NOMO-1 treated with DMSO at 0.1 percent for 48 hours (cell line): ENCODE measurements around the gene TAS1R1.
"Not testable (repeated sequence)": the region's sequence is repeated elsewhere in the genome, so short reads cannot be mapped to it uniquely, and the experiment has no call there.

Experiments used
- DNase-seq: peaks from one replicate; lab custom pipeline; 2025; ENCODE audit not compliant: unreplicated experiment; lab: John Stamatoyannopoulos, UW

The TAS1R1 gene

GRCh38 chr1:6519935-6520671 is 35.0 kb upstream of the TAS1R1 start:
- no peak for DNase-seq

DNA sequence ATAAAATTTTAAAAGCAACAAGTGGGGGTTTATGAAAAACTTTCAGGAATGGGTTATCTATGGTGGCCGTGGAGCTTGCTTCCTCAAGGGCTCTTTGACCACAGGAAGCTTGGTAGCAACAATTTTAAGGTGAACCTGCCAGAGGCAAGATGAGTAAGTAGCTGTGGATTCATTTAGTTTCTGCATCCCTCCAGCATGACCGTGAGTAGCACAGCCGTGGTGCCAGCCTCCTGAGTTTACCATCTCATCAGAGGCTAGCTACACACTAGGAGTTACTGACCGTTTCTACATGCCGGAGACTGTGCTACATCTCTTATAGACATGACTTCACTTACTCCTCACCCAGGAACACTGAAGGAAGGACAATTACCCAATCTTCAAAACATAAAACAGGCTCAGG is 33.6 kb upstream of the TAS1R1 start:
- no peak for DNase-seq

- no peak for DNase-seq
Observed at GRCh38 chr1:6523566-6523965, 31.5 kb upstream of the TAS1R1 start.

GRCh38 chr1:6526316-6526715 is 28.8 kb upstream of the TAS1R1 start:
- no peak for DNase-seq

DNA sequence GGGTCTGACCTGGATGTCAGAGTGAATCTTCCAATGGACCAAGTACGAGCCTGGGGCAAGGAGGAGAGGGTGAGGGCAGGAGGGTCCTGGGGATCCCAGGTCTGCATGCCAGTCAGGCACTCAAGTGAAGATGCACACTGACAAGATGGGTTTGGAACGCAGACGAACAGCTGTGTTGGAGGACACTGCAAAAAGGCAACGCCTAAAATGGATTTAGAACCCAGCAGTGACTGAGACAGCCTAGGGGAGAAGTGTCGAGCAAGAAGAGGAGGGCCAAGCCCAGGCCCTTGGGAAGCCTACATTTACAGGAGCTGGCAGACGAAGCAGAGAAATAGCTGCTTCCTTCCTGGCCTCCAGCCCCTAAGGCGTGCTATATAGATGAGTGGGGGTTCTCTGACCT is 26.6 kb upstream of the TAS1R1 start:
- DNase-seq, result no peak

DNA sequence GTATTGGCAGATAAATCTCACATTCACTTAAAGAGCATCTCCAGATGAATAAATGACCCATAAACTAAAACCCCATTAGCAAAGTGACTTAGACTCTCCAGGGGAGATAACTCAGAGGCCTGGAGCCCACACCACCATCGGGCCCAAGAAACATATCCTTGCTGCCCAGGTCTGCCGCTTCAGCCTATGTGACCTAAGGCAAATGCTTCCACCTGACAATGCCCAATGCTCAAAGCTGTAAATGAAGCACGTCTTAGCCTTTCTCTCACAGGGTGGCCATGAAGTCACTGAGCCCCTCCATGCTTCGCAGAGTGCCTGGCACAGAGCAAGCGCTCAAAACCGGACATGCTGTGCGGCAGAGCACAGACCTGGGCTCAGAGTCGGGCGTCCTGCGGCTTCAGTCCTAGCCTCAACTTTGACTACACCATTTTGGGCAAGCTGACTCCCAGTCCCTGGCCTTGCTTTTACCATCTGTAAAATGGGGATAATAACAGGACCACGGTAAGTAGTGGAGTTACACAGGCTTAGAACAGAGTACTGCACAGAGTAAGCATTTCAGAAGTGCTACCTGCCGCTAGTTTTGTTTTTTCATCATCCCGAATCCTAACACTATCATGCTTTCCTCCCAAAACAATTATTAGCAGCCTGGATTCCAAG is 24.5 kb upstream of the TAS1R1 start:
- no peak for DNase-seq

DNA sequence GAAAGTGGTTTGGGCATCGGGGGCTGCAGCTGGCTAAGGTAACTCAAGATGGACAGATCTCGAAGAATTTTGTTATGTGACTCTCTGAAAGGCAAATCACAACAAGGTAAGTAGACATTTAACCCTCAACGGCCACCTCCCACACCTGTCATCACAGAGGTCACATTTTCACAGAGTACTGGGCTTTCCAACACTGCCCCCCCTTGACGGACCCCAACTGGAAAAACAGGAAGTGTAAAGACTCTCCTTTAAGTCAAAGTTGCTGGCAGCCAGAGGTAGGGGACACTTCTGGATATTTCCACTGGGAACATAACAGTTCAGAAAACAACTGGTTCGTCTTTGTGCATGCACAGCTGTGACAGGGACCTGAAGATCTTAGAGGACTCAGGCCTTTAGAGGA is 23.1 kb upstream of the TAS1R1 start:
- DNase-seq, result no peak

GRCh38 chr1:6534248-6534822 is 20.8 kb upstream of the TAS1R1 start:
- no peak for DNase-seq

- no peak for DNase-seq
Observed at GRCh38 chr1:6535214-6535613, 19.9 kb upstream of the TAS1R1 start.

GRCh38 chr1:6536291-6536690 is 18.8 kb upstream of the TAS1R1 start:
- DNase-seq, result no peak

DNA sequence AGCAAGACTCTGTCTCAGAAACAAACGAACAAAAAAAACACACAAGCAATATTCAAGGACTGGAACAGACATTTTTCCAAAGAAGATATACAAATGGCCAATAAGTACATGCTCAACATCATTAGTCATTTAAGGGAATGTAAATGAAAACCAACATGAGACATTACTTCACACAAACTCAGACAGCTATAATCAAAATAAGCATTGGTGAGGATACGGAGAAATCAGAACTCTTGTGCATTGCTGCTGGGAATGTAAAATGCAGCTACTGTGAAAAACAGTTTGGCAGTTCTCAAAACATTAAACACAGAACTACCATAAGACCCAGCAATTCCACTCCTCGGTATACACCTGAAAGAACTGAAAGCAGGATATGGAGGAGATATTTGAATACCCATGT is 16.2 kb upstream of the TAS1R1 start:
- DNase-seq, result no peak

DNA sequence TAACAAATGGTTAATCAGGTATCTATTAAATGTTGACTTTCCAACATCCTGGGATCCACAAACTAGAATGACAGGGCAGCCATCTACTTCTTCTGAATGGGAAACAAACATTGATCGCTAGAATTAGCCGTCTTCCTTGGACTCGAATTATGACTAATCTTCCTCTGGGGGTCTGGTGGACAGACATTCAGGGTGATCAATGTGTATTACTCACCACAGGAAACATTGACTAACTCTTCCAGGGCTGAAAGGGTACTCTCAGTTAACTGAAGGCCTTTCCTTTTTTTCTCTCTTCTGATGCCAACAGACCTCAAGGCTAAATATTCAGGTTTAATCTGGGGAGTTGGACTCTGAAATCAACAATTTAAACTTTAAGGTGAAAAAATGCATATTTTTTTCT is 10.3 kb upstream of the TAS1R1 start:
- no peak for DNase-seq

GRCh38 chr1:6545276-6546112 is 9.6 kb upstream of the TAS1R1 start:
- no peak for DNase-seq

DNA sequence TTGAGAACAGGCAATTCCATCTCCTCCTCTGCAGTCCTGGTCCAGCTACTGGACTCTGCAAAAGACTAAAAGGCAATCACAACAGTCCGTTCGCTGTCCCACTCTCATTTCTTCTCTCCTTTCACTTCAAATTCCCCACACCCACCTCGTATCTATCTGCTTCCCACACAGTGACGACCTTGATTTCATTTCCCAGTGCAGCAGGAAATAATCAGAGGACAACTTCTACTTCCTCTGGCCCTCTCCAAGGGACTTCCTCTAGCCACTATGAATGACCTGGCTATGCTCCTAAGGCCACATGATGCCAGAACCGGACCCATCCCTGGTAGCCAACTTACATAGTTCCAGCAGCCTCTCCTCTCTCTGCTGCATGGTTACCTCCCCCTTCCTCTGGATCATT is 8.8 kb upstream of the TAS1R1 start:
- no peak for DNase-seq

- DNase-seq, result no peak
Observed at GRCh38 chr1:6547301-6547700, 7.8 kb upstream of the TAS1R1 start.

DNA sequence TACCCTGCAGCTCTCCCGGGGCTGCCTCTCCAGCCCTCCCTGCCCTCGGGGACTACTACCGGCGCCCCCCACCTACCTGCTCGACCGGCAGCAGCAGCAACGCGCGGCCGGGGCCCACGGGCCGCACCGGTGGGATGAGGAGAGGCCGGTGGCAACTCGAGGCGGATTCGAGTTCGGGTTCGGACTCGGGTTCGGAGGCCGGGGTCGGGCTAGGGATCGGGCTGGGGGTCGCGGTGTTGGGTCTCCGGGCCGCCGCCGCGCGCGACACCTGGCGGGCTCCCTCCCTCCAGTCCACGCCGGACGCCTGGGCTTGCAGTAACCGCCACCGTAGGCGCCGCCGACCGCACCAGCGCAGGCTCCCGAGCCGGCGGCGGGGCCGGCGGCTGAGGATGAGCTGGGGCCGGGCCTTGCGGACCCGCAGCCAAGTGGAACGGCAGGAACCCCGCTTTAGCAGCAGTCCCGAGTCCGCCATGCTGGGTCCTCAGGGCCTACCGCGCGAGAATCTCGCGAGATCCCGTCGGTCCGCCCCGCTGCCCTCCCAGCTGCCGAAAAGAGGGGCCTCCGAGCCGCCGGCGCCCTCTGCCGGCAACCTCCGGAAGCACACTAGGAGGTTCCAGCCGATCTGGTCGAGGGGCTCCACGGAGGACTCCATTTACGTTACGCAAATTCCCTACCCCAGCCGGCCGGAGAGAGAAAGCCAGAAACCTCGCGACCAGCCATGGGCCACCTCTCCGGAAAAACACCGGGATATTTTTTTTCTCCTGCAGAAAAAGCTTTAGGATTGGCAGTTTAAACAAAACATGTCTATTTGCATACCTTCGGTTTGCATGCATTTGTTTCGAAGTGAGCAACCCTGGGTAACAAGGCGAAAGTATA is 838 bp upstream of the TAS1R1 start, which contains the start of gene NOL9:
Gene NOL9 (minus strand): TSS at position 483 of the 876 bp plus-strand sequence. CDS start 11 bp downstream, at position 472.
- peak; percentile 86 for DNase-seq

DNA sequence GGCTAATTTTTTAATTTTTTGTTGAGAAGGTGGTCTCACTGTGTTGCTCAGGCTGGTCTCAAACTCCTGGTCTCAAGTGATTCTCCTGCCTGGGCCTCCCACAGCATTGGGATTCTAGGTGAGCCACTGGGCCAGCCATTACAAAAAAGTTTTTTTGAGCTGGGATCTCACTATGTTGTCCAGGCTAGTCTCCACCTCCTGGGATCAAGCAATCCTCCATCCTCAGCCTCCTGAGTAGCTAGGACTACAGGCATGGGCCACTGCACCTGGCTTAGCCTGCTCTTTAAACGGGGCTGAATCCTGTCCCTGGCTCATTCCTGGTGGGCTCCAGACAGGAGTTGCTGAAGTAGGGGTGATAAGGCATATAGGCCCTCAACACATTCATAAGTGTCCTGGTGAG is 2.5 kb downstream of the TAS1R1 start:
- DNase-seq, result no peak

GRCh38 chr1:6559161-6559560 is 4.1 kb downstream of the TAS1R1 start:
- not testable (repeated sequence) for DNase-seq

DNA sequence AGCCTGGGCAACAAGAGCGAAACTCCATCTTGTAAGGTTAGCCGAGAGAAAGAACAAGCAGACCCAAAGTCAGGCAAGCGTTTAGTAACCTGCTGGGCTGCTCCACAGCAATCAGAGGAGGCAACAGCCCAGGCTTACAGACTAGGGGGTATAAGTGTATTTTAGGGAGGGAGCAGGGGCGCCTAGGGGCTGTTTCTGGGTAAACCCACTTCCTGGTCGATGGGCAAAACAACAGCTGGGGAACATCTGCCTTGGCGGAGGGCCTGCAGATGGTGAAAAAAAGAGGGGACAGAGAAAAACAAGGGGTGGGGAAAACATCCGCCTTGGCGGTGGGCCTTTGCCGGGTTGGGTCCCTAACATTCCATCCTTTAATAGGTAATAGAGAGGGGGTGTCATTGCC is 5.2 kb downstream of the TAS1R1 start:
- DNase-seq, result no peak

GRCh38 chr1:6569033-6569432 is 13.9 kb downstream of the TAS1R1 start:
- DNase-seq, result no peak

DNA sequence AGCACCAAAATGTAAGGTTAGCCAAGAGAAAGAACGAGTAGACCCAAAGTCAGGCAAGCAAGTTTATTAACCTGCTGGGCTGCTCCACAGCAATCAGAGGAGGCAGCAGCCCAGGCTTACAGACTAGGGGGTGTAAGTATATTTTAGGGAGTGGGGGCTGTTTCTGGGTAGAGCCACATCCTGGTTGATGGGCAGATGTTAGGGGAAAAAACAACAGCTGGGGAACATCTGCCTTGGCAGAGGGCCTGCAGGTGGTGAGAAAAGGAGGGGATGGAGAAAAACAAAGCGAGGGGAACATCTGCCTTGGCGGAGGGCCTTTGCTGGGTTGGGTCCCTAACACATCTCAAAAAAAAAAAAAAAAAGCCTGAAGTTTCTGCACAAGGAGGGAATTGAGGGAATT is 15.0 kb downstream of the TAS1R1 start:
- no peak for DNase-seq
